GM21576 (cell line): Measurements from ENCODE around the gene MACROD1.
"Not testable (repeated sequence)": the region's sequence is repeated elsewhere in the genome, so short reads cannot be mapped to it uniquely, and the experiment has no call there.

Source experiments
- ATAC-seq: cut with Tn5 transposase; IDR thresholded peaks from one replicate; pipeline ENCODE4 v1.9.1; 2021; ENCODE audit warnings: mild to moderate bottlenecking, moderate library complexity; ENCODE audit not compliant: unreplicated experiment

MACROD1 gene

GRCh38 chr11:64185693-64186491 lies 20.0 kb upstream of the MACROD1 start, which contains the start of gene STIP1:
Gene STIP1, plus strand, starts transcription at chr11:64186171. Its CDS starts 91 bp downstream, at chr11:64186262.
- ATAC-seq: peak; percentile 83

DNA sequence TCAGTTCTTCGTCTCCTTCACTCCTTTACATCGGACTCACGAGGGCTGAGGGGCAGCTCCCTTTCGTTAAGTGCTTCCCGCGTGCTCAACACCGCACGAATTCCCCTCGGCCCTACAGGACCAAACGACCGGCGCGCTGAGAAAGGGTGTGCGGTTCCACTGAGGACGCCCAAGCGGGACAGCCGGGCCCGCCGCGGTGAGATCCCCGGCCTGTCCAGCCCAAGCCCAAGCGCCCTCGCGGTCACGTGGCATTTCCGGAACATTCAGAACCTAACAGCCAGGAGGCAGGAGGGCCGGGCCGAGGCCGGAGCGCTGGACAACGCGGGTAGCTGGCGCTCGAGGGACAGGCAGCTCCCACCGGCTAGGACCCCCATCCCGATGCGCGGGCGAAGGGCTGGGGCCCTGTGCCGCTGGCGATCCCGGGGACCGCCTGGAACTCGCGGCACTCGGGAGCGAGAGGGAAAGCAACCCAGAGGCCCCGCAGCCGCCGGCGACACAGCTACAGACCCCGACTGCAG lies 19.3 kb upstream of the MACROD1 start:
- ATAC-seq: peak; percentile 15

GRCh38 chr11:64183890-64184289 lies 18.0 kb upstream of the MACROD1 start:
- no peak for ATAC-seq

- no peak for ATAC-seq
Observed at GRCh38 chr11:64181506-64182411, 15.8 kb upstream of the MACROD1 start.

DNA sequence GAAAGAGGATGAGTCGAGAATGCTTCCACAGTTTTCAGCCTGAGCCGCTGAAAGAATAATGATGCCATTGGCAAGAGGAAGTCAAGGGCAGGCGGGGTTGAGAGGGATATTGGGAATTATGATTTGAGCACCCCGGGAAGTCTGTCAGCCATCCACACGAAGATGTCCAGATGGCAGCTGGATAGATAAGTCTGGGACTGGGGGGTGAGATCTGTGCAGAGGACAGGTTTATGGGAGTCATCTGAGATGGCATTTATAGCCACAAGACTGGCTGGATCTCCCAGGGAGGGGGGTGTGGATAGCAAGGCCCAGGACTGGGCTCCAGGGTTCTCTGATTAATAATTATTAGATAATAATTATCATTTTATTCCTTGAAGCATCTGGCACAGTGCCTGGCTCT lies 15.0 kb upstream of the MACROD1 start:
- no peak for ATAC-seq

- no peak for ATAC-seq
Observed at GRCh38 chr11:64178951-64179639, 13.2 kb upstream of the MACROD1 start.

- ATAC-seq: no peak
Observed at GRCh38 chr11:64178203-64178602, 12.3 kb upstream of the MACROD1 start.

DNA sequence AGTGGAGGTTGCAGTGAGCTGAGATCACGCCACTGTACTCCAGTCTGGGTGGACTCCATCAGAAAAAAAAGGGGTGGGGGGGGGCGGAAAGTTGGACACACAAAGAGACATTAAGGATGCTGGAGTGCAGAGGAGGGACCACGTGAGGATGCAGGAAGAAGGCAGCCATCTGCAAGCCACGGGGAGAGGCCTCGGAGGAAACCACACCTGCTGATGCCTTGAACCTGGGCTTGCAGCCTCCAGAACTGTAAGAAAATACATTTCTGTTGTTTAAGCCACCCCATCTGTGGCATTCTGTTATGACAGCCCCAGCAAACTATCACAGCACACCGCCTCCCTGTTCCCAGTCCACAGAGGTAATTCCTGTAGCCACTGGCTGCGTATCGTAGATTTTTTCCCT lies 10.8 kb upstream of the MACROD1 start:
- ATAC-seq: no peak

DNA sequence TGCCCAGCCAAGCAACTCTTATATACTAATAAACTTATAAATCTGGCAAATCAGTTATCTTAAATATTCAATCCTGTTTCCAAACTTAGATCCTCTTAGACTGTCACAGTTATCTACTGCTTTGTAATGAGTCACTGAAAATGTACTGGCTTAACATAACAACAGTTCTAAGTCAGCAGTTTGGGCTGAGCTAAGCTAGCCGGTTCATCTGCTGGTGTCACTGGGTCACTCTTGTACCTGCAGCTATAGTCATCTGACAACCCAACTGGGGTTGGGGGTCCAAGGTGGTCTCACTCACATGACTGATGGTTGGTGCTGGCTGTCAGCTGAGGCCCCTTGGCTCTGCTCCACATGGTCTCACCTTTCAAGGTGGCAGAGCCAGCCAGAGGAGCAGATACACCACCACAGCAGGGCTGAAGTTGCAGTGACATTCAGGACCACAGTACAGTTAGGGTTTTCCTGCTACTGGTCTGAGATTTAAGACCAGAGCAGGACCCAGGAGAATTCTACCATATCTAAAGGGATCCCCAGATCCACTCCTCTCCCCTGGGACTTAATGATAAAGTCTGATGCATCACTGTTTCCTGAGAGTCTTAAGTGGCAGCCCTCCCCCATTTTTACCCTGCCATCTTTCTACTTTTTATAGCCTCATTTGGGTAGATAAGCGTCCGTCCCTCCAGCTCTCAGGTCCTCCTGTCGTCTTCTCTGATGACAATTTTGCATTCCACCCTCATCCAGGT lies 7.9 kb upstream of the MACROD1 start:
- ATAC-seq: no peak

GRCh38 chr11:64170419-64170818 lies 4.5 kb upstream of the MACROD1 start:
- no peak for ATAC-seq

- ATAC-seq: no peak
Observed at GRCh38 chr11:64165481-64165841, 452 bp downstream of the MACROD1 start.

- no peak for ATAC-seq
Observed at GRCh38 chr11:64164392-64165312, 1.3 kb downstream of the MACROD1 start.

GRCh38 chr11:64163951-64164350 lies 2.0 kb downstream of the MACROD1 start:
- no peak for ATAC-seq

DNA sequence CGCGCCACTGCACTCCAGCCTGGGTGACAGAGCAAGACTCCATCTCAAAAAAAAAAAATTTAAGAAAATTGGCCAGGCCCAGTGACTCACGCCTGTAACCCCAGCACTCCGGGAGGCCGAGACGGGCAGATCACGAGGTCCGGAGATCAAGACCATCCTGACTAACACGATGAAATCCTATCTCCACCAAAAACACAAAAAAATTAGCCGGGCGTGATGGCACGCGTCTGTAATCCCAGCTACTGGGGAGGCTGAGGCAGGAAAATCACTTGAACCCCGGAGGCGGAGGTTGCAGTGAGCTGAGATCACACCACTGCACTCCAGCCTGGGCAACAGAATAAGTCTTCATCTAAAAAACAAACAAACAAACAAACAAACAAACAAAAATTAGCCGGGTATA lies 3.1 kb downstream of the MACROD1 start:
- not testable (repeated sequence) for ATAC-seq

GRCh38 chr11:64161037-64161436 lies 4.9 kb downstream of the MACROD1 start:
- ATAC-seq: no peak

GRCh38 chr11:64157631-64158394 lies 8.1 kb downstream of the MACROD1 start:
- ATAC-seq: no peak

DNA sequence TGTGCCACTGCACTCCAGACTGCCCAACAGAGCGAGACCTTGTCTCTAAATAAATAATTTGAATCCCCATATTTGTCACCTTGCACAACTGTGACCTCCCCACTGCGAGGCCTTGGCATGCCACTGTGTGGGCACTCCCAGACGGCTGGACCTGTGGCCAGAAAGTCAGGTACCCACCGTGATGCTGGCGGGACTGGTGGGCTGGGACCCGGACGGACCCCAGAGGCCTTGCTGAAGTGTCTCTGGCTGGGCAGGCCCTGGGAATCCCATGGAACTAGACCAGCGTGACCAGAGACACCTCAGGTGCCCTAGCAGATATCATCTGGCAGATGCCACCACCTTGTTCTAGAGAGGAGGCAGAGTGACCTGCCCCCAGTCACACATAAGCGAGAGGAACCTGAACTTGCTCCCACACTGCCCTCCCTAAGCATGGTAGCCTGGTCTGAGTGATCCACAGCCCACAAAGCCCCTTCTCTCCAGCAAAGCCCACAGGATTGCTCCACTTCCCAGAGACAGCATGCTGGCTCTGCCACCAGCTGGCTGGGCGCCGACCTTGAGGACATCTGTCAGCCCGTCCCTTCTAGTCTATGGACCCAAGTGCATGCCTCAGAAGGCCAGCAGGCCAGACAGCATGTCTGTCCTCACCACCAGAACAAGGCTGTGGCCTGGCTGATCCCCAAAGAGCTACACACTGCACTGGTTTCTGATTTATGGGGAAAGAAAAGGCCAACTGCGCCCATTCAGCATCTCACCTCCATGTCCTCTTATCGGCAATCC lies 9.5 kb downstream of the MACROD1 start:
- no peak for ATAC-seq

DNA sequence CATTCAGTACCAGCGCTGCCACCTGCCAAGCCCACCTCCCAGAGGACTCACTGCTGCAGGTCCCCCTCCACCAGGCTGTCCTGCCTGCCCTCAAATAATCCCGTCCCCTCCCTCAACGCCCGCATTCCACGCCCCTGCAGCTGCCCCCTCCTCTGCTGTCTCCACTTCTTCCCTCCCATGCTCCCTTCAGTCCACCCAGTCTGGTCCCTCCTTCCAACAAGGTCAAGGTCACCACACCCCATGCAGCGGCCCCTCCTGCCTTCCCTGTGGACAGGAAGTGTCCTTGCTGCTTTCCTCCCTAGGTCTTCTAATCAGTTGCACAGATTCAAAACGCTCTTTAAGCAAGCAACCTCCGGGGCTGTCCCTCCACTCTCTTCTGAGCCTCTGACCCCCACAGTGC lies 12.1 kb downstream of the MACROD1 start:
- ATAC-seq: no peak
